Ovary (tissue), 9 donors: ENCODE data around the gene SLC19A2. TPM values are rescaled to one million over a fixed set of nuclear protein-coding genes. Genes with fewer than 3 reads are reported as not detected.

Source experiments
- DNase-seq, 5 donors: peaks; one replicate each; pipeline ENCODE4 v3.0.0-alpha.2; 2019 to 2020
- H3K27ac ChIP-seq, 2 donors: fragments of 200-600 bp; one replicate each; pipeline versions ENCODE4 v1.5.1 to v1.8.0; 2019 to 2022
- H3K27me3 ChIP-seq: fragments of 200-600 bp; one replicate; pipeline ENCODE4 v1.8.0; 2022
- H3K36me3 ChIP-seq: fragments of 200-600 bp; sonication (generic); one replicate; pipeline ENCODE4 v1.5.1; 2019
- H3K4me1 ChIP-seq: one replicate; pipeline ENCODE4 v1.8.1; 2013; ENCODE audit warnings: mild to moderate bottlenecking, moderate library complexity; ENCODE audit not compliant: insufficient read depth
- H3K4me3 ChIP-seq: fragments of 200-600 bp; sonication (generic); one replicate; pipeline ENCODE4 v1.5.1; 2017
- H3K9me3 ChIP-seq, 2 donors: fragments of 200-600 bp in 1 of 2; sonication (generic) in 1 of 2; one replicate each; pipeline versions ENCODE4 v1.5.1 to v1.8.1; 2013 to 2019; ENCODE audit warnings: mild to moderate bottlenecking in 1 of 2, moderate library complexity in 1 of 2
- EP300 ChIP-seq: sonication (generic); formaldehyde crosslinking; IDR thresholded peaks from one replicate; pipeline ENCODE4 v1.6.1; 2017; ENCODE audit warnings: antibody characterized with exemption
- POLR2A ChIP-seq: fragments of 450-650 bp; IDR thresholded peaks from one replicate; pipeline ENCODE4 v1.6.1; 2017; ENCODE audit warnings: antibody characterized with exemption, mild to moderate bottlenecking, moderate library complexity
- WGBS, 3 donors: extraction: QIAGEN DNeasy Blood & Tissue Kit in 1 of 3; methylation state at CpG; one replicate each; pipeline versions ENCODE4 v1.1.5 to v1.1.7; 2013 to 2017; 5-methylcytosine and 5-hydroxymethylcytosine counted together
- intact Hi-C, 4 donors: fragments of 100-400 bp; cut with DNase I; formaldehyde crosslinking; loops; one replicate each; pipeline versions ENCODE4 v1.11.0 to v1.15.1; 2022 to 2023
- polyA plus RNA-seq, 2 donors: library from polyadenylated mRNA; stranded (reverse); fragments of 200-250 nt in 1 of 2; fragments of 350-450 nt in 1 of 2; fragmentation: Illumina TruSeq in 1 of 2; extraction: RNeasy Lipid Tissue Mini Kit (QIAGEN cat#74804) in 1 of 2; gene quantifications; one replicate each; pipeline ENCODE4 v1.2.3, GENCODE V29; 2013 to 2014
- total RNA-seq, 7 donors: library from RNA; depleted of rRNA in 2 of 7; stranded (reverse); fragments of >200 nt in 2 of 7; fragmentation: NEBNext Ultra II Directional in 3 of 7; extraction: Animal tissue kit (Norgen Biotek cat#: 25700) in 3 of 7; gene quantifications; one replicate each; pipeline versions ENCODE4 v1.1.0 to v1.2.4, GENCODE V29; 2016 to 2023
- TF ChIP-seq, protein P1 (sequence below), 3 donors: fragments of 450-650 bp in 2 of 3; fragments of 200-600 bp in 1 of 3; IDR thresholded peaks; one replicate each; pipeline versions ENCODE4 v1.5.1 to v1.8.0; 2016 to 2022; ENCODE audit warnings: antibody characterized with exemption in 3 of 3, mild to moderate bottlenecking in 1 of 3
- donor health status: DM: no; HTN: no; CAD: no; lungs with moderate emphysema.
- donor health status: DM: no; HTN: no; CAD: no.
- donor health status: Bipolar disorder and iron deficiency.
- donor health status: DM: yes; HTN: yes; CAD: no.
- donor health status: DM: no; HTN: no; CAD: no.
- donor health status: DM: yes; HTN: yes; CAD: no.

Gene SLC19A2
- total and polyA plus RNA-seq, 9 donors: 6.5 to 28.6 (median 10.7) TPM

DNA sequence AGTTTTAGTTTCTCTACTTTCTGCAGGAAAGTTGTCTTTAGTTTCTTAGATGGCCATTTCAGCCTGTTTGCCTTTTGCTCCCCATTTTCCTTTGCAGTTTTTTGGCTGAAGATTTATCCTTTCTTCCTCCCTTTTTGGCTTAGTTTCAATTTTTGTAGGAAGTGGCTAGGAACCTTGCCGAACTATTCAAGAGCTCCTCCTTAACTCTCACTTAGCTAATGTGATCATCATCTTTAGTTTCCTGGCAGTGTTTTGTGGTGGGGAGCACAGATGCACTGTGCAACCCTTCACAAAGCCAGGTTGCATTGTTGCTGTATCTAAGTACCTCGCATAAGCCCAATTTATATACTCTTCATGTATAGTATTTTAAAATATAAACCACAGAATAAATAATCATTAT lies 29.7 kb downstream of the SLC19A2 start:
- H3K4me1 ChIP-seq: peaks cover 4% of the 10 kb centered on the region
- TF ChIP-seq POLR2A (no peak), EP300 (no peak)
- TF ChIP-seq, protein P1, sequence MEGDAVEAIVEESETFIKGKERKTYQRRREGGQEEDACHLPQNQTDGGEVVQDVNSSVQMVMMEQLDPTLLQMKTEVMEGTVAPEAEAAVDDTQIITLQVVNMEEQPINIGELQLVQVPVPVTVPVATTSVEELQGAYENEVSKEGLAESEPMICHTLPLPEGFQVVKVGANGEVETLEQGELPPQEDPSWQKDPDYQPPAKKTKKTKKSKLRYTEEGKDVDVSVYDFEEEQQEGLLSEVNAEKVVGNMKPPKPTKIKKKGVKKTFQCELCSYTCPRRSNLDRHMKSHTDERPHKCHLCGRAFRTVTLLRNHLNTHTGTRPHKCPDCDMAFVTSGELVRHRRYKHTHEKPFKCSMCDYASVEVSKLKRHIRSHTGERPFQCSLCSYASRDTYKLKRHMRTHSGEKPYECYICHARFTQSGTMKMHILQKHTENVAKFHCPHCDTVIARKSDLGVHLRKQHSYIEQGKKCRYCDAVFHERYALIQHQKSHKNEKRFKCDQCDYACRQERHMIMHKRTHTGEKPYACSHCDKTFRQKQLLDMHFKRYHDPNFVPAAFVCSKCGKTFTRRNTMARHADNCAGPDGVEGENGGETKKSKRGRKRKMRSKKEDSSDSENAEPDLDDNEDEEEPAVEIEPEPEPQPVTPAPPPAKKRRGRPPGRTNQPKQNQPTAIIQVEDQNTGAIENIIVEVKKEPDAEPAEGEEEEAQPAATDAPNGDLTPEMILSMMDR (IDR thresholded peaks at IDR 0.05): no peak
- no peak overlapping the region for H3K4me3 ChIP-seq
- DNase-seq: no peak
- no peak overlapping the region for H3K27ac ChIP-seq
- intact Hi-C loops: no loop called here
- WGBS, 3 donors: 48 to 51% (median 51%) methylated on average over 2 of the region's 2 CpGs
- no peaks in the 10 kb centered on the region for H3K9me3 ChIP-seq
- H3K27me3 ChIP-seq: no peaks in the 10 kb centered on the region
- H3K36me3 ChIP-seq: no peaks in the 10 kb centered on the region

DNA sequence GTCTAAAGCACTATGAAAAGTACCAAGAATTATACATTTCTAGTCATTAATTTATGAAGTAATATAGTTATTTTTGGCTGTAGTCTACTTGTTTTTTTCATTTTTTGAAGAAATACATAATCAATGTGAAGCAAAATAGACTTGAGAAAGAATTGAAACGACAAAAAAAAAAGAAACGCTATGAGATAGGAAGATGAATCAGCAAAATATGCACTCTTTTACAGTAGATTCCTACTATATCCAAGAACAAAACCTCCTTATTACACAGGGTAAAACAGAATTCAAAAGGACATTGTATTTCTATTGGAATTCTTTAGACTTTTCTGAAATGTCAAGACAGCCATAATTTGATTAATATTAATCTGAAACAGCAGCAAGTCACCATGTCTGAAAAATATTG lies 32.8 kb downstream of the SLC19A2 start:
- H3K36me3 ChIP-seq: no peaks in the 10 kb centered on the region
- TF ChIP-seq, protein P1 (IDR thresholded peaks at IDR 0.05): no peak
- TF ChIP-seq EP300: no peak
- TF ChIP-seq POLR2A: no peak
- DNase-seq: no peak
- WGBS, 3 donors: 91 to 94% (median 93%) methylated on average over 2 of the region's 2 CpGs
- intact Hi-C loops: no loop called here
- no peak overlapping the region for H3K4me3 ChIP-seq
- H3K4me1 ChIP-seq: no peaks in the 10 kb centered on the region
- H3K27ac ChIP-seq: no peak overlapping the region
- H3K9me3 ChIP-seq: no peaks in the 10 kb centered on the region
- no peaks in the 10 kb centered on the region for H3K27me3 ChIP-seq

DNA sequence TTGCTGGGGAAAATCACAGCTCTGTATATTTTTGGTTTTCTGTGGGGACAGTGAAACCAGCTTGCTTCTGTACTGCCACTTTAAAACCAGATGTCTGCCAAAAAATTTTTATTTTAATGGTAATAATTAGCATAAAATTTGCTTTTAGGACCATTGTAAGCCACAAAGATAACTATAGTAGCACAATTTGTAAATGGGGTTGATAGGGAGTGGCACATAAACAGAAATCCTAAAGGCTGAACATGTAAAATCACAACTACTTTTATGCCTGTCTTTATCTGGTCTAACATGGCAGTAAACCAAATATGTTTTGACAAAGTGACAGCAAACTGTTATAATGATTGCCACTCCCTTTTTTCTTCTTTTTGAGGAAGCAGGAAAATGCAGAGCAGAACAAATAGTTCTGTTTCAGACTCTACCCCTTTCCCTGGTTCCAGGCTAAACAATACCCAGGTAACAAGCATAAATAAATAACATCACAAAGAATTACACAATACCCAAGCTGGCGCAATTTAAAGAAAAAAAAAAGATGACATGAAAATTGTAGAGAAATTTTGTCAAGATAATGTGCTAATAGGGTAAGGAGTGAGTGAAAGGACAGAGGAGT lies 34.4 kb downstream of the SLC19A2 start:
- intact Hi-C loops: no loop called here
- H3K9me3 ChIP-seq: no peaks in the 10 kb centered on the region
- TF ChIP-seq, protein P1 (IDR thresholded peaks at IDR 0.05): no peak
- TF ChIP-seq EP300: no peak
- TF ChIP-seq POLR2A: no peak
- no peak overlapping the region for H3K4me3 ChIP-seq
- H3K27me3 ChIP-seq: no peaks in the 10 kb centered on the region
- 84 to 90% (median 85%) methylated on average over 1 of the region's 1 CpG for WGBS, 3 donors
- H3K27ac ChIP-seq: no peak overlapping the region
- no peak for DNase-seq
- H3K36me3 ChIP-seq: no peaks in the 10 kb centered on the region
- no peaks in the 10 kb centered on the region for H3K4me1 ChIP-seq

DNA sequence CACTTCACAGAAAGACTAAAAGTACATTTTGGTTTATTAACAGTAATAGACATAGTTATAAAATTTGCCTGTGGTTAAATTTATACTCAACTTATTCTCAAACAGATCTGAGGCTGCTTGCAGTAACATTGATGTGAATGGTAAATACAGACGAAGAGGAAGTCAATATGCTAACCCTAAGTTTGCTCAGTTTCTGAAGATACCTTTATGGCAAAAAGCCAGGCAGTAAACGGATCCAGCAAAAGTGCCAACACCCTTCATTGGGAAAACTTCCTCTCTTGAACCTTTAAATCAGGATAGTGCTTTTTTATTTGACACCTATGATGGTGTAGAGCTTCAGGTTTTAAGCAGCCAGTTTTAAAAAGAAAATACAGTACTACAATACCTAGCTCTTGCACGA lies 41.8 kb downstream of the SLC19A2 start:
- H3K4me1 ChIP-seq: no peaks in the 10 kb centered on the region
- H3K27me3 ChIP-seq: no peaks in the 10 kb centered on the region
- TF ChIP-seq EP300 (no peak), POLR2A (no peak)
- TF ChIP-seq, protein P1 (IDR thresholded peaks at IDR 0.05): no peak
- H3K9me3 ChIP-seq: no peaks in the 10 kb centered on the region
- H3K36me3 ChIP-seq: no peaks in the 10 kb centered on the region
- DNase-seq: no peak
- no peak overlapping the region for H3K4me3 ChIP-seq
- intact Hi-C loops: no loop called here
- H3K27ac ChIP-seq: no peak overlapping the region
- WGBS, 3 donors: 50 to 54% (median 54%) methylated on average over 3 of the region's 3 CpGs
